ENCODE data around the gene UBR1.

- TF ChIP-seq CTCF (conservative IDR thresholded peaks at IDR 0.05; ENCODE audit: low read depth, low read length) (no peak), EZH2 (IDR thresholded peaks at IDR 0.05; ENCODE audit: borderline replicate concordance, low read depth, low read length, poor library complexity, severe bottlenecking) (no peak)
These were observed 185.9 kb downstream of the UBR1 start for GRCh38 chr15:42919799-42920518.

All from A673 (cell line).